Measurements from ENCODE around the gene GOLGA2.

- TF ChIP-seq CTCF (IDR thresholded peaks at IDR 0.05) (no peak), POLR2A (IDR thresholded peaks at IDR 0.05) (no peak)
Measured at GRCh38 chr9:128288273-128289004, 12.6 kb upstream of the GOLGA2 start.

All from right lobe of liver (tissue), 4 donors.